GM06990 (cell line): ENCODE measurements around the gene PCP4L1.

Experiments used
- DNase-seq: peaks from one replicate; pipeline ENCODE4 v3.0.0-alpha.2; 2011; ENCODE audit not compliant: insufficient read length; ENCODE audit errors: extremely low read depth
- H3K27me3 ChIP-seq: replicated peaks from 2 replicates; pipeline ENCODE4 v1.6.0; 2011; ENCODE audit warnings: low read length; ENCODE audit not compliant: control insufficient read depth, insufficient read depth
- H3K36me3 ChIP-seq: 2 replicates; pipeline ENCODE4 v1.5.1; 2011; ENCODE audit warnings: low read length; ENCODE audit not compliant: control insufficient read depth, insufficient read depth
- H3K4me3 ChIP-seq: replicated peaks from 2 replicates; pipeline ENCODE4 v1.5.1; 2011; ENCODE audit warnings: low read depth, mild to moderate bottlenecking, control low read depth, low read length
- CTCF ChIP-seq: IDR thresholded peaks from 2 replicates; pipeline ENCODE4 v1.5.1; 2011; ENCODE audit warnings: low read length, control low read depth, mild to moderate bottlenecking, inconsistent platforms; ENCODE audit not compliant: insufficient read depth, poor library complexity, severe bottlenecking

PCP4L1 gene

GRCh38 chr1:161330346-161330745 is 71.8 kb downstream of the PCP4L1 start:
- Histone ChIP-seq H3K27me3 (no peaks in the 10 kb centered on the region), H3K4me3 (no peak overlapping the region), H3K36me3 (peaks cover 1% of the 10 kb centered on the region)
- no peak for TF ChIP-seq CTCF
- no peak for DNase-seq

- peaks cover 5% of the 10 kb centered on the region for H3K36me3 ChIP-seq
- no peak overlapping the region for H3K4me3 ChIP-seq
- no peaks in the 10 kb centered on the region for H3K27me3 ChIP-seq
- DNase-seq = no peak
- TF ChIP-seq CTCF = no peak
Measured at GRCh38 chr1:161333166-161333565, 74.6 kb downstream of the PCP4L1 start.
